HG03039 (cell line): Measurements from ENCODE around the gene SCGN.

ENCODE experiments used
- ATAC-seq: cut with Tn5 transposase; IDR thresholded peaks from one replicate; pipeline ENCODE4 v1.9.1; 2021; ENCODE audit warnings: mild to moderate bottlenecking, moderate library complexity; ENCODE audit not compliant: unreplicated experiment

The SCGN gene

DNA sequence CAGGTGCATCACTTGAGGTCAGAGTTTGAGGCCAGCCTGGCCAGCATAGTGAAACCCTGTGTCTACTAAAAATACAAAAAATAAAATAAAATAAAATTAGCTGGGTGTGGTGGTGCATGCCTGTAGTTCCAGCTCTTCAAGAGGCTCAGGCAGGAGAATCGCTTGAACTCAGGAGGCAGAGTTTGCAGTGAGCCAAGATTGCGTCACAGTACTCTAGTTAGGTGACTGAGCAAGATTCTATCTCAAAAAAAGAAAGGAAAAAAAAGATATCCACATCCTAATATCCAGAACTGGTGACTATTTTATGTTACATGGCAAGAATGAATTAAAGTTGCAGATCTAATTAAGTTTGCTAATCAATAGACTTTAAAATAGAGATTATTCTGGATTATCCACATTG, 32.5 kb downstream of the SCGN start:
- no peak for ATAC-seq

DNA sequence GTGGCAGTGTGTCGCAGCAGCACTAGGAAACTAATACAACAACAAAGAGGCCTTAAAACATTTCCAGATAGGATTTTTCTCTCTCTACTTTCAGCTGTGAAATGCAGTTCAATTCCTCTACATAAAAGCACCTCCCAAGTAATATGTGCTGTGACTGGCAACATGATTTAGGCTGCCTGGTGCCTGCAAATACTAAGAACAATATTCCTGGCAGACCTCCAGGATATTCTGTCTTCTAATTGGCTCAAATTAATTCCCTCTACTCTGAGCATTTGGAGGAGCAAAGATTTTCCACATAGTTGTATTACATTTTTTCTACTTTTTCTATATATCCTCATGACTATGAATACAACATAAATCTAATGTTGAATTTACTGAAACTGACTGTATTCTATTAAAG, 33.2 kb downstream of the SCGN start:
- ATAC-seq: no peak

DNA sequence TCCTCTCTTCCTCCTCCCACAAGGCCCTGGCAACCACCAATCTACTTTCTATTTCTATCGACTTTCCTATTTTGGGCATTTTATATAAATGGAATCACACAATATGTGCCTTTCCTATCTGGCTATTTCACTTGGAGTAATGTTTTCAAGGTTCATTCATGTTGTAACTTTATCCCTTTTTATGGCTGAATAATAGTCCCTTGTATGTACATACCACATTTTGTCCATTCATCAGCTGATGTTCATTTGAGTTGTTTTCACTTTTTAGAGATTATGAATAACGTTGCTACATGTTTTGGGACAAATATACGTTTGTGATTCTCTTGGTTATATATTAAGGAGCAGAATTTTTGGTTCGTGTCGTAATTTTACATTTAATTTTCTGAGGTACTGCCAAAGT, 33.9 kb downstream of the SCGN start:
- no peak for ATAC-seq

DNA sequence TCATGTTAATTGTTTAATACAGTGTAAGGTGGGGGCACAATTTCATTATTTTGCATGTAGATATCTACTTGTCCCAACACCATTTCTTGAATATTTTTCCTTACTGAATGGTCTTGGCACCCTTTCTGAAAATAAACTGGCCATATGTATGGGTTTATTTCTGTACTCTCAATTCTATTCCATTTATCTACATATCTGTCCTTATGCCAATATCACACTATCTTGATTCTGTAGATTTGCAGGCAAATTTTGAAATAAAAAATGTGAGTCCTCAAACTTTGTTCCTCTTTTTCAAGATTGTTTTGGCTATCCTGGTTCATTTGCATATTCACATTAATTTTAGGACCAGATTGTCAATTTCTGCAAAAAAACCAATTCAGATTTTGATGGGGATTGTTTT, 34.8 kb downstream of the SCGN start:
- no peak for ATAC-seq

DNA sequence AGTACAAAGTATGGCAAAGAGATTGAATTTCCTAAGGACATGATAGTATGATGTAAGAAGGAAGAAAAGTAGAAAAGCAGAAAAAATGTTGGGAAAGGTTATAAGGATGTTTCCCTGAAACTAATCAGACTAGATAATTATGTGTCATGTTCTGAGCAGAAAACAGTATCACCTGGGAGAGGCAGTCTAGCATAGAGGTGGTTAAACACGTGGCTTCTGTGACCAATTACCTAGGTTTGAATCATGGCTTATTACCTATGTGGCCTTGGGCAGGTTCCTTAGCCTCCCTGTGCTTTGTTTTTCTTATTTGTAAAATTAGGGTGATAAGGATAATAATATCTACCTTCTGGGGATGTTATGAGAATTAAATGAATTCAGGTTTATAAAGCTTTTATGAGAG, 38.0 kb downstream of the SCGN start:
- ATAC-seq: no peak

DNA sequence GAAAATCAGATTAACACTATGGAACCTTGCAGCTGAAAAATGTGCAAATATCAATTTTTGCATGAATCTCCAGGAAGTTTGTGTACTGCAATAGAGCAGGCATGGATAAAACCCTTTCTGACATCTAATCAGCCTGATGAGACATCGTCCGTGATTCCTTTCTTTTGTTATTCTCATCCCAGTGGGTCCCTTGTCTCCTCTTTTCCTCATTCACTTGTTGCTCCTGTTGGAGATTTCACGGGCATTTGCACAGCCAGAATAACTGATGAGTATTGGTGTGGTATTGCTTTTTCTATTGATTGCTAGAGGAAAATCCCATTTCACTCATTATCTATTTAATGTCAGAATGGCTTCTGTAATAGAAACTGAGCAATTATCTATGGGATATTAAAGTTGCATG, 39.9 kb downstream of the SCGN start:
- ATAC-seq: no peak

DNA sequence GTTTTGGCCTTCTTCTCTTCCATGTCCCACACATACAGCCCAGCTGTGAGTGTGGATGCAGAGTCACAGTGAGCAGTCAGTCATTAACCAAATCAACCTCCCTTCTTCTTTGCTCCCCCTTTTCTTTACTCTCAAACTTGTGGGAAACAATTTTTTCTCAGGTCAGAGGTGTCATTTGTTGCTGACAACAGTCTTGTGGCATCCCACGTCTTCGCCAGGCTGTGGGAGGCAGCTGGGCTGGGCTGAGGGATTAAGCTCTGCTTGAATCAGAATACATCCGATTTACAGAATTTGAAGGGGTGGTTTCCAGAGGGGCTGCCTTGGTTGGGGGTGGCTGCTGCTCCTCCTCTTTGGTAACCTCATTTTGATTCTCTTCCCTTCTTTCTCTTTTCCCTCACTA, 40.5 kb downstream of the SCGN start:
- ATAC-seq: no peak

DNA sequence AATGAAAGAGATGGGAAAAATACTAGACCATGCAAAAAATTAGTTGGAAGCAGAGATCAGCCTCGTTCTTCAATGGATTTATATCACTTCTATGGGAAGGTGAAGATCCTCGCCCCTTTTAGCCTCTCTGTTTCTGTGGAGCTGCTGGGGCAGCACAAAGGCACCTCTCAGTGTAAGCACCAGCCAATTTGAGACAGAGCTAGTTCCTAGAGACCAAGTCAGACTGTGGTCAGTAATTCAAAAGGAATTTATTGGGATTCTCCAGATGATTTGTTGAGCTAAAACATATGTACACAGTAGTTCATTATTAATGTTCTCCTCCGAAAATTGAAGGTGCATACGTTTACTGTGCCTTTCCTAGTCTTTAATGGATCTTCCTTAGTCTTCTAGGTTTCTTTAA, 42.4 kb downstream of the SCGN start:
- ATAC-seq: no peak

DNA sequence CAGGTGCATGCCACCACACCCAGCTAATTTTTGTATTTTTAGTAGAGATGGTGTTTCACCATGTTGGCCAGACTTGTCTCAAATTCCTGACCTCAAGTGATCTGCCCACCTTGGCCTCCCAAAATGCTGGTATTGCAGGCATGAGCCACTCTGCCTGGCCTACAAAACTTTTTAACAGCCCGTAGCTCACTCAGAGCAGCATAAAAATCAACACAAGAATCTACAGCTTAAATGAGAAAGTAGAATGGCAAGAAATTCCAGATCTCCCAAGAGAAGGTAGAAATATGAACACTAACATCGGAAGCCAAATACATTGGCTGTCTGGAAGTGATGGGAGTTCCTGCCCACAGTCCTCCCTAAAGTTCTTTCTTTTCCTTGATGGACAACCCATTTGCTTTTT, 43.7 kb downstream of the SCGN start:
- ATAC-seq: no peak

DNA sequence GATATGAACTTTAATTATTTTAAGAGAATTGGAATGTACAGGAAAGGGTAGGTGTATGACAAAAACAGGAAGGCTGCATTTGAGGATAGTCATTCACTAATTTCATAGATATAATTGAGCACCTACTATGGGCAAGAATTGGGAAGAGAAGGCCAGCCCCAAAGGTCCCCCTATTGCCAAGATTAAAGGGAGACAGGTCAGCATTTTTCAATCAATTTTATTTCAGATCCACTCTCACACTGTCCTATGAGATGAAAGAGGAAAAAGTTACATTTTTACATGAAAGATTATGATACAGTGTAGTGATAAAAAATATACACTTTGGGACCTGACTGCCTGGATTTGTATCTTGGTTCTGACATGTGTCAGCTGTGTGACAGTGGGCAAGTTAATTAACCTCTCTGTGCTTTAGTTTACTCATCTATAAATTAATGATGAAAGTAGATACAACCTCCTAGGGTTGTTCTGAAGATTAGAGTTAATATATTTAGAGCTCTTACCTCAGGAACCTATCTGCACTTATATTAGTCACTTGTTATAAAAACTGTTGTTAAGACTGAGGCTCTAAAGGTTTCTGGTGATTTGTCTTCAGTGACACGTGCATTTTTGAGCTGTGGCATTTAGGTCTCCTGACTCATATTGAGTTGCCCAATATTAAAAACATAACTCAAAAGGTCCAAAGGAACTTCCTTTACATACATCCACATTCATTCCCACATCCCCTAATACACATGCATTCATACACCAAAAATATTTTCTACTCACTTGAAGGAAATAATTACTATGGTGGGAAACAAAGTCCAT, 45.7 kb downstream of the SCGN start:
- no peak for ATAC-seq

DNA sequence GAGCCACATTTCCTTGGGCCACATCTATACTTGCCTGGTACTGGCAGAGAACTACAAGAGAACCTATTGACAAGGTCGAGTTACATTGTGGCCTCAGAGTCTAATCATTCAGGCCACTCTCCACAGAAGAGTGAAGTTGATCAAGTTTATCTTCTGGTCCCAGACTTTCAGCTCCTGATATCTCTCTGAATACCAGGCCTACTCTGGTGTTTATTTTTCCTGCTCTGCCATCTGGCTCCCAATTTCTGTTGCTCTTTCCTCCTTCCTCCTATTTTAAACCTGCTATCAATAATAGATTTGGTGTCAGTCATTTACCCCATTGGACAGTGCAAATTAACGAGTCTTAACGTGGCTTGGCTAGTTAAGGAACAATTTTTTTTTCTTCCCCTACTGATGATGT, 46.6 kb downstream of the SCGN start:
- ATAC-seq: no peak

DNA sequence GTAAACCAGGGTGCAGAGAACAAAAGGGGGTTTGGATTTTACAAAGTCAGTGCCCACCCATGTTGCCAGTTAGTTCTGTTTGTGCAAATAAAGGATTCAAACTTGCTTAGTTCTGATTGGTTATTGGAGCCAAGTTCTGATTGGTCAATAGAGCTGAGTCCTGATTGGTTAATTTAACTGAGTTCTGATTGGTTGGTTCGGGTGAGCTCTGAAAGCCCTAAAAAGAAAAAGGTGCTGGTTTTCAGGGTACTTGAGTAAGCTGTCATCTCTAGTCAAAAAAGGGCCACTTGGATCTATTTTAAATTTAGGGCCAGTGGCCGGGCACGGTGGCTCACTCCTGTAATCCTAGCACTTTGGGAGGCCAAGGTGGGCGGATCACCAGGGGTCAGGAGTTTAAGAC, 47.6 kb downstream of the SCGN start:
- ATAC-seq: no peak

DNA sequence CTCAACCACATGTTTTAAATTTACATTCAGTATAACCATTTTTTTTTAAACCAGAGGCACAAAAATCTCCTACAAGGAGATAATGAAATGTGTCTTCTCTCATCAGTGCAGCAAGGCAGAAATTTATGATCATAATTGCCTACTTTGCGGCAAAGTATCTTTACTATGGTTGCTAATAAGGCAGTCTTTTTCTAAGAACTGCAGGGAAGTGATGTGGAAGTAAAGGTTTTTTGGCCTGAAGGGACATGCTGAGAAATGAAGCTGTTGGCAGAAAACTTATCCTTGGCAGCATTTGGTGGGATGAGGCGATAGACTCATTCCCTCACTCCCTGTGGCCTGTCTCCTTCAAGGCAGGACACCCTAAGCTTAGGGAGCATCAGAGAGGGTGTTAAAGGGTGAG, 48.7 kb downstream of the SCGN start:
- no peak for ATAC-seq

DNA sequence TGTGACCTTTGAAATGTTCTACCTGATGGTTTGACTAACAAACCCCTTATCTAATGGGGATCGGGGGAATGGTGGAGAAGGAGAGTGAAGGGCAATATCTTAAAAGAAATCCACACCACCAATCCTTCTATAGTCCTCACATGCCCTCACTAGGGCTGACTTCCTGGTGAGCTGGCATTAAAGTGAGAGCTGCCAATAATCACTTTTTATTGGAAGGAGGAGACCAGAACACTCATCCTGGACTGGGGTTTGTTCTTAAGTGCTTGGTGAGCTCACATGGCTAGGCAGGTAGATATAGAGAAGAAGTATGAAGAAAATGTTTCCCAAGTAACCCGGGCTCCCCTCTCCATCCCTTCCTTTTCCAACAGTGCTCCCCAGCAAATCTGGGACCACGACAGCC, 49.8 kb downstream of the SCGN start:
- no peak for ATAC-seq

DNA sequence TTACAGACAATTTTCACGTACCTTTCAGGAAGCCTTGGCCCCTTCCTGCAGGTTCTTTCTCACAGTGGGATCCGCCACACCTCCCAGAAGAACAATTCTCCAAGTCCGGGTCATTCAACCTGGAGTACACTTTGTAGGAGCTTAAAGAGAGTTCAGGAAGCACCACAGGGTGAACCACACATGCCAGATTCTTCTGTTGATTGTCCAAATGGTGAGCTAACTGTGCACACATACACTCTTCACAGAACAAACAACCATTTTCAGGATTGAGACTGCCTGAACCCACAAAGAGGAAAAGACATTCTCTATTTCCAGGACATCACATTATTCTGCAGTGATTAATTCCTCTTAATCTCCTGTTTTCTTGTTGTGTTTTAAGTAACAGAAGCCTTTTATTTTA, 51.0 kb downstream of the SCGN start:
- ATAC-seq: no peak

DNA sequence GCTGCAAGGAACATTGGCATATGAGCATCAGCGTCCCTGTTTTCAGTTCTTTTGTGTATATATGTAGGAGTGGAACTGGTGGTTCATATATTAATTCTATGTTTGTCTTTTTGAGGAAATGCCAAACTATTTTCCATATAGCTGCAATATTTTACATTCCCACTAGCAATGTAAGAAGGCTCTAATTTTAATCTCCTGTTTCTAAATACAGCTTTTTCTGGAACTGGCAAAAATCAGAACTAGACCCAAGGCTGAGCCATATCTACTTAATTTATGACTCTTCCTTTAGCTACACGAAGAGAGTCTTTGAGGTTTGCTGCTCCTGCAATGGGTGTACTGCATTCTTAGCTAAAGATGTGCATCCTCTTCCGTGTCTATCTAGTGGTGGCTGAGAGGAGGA, 52.0 kb downstream of the SCGN start:
- no peak for ATAC-seq

DNA sequence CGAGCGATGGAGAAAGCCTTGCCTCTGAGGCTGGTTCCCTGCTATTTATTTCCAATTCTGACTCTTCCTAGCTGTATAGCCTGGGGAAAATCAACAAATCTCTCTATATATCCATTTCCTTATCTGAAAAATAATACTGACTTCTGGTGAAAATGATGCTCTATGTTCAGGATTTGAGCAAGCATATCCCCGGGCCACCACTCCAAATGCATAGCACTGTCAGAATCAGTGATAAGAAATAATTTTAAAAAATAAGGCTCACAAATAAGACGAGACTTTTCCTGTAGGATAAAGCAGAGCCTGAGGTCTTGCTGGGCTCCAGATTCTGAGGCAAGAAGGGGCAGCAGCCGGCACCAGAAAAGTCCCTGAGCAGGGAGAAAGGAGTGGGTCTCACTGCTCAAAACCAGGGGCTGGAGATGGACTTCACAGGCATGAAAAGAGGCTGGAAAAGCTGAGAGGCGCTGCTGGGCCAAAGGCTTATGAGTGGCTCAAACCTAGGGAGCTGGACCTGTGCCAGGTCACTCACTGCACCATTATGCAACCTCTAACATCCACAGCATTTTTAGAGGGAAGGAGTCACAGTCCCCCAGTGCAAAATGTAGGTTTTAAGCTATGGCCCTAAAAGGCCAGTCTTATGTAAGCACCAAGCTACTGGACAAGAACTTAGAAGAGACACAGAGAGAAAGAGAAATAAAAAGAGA, 54.4 kb downstream of the SCGN start:
- ATAC-seq: no peak

DNA sequence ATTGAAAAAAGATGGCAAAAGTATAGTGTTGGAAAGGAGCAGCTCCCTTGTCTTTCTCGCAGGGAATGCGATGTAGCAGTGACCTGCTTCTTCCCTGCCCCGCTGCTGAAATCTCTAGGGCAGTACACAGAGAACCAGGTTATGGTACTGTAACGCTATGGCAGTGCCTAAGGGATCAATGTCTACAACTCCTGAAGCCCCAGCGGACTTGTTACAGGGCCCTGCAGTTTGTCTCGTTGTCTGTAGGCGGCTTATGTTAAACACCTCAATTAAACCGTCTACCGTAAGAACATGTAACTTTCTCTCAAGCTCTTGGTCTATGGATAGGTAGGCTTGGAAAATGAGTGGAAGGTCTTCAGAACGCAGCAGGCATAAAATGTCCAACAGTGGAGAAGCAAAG, 57.7 kb downstream of the SCGN start:
- no peak for ATAC-seq

DNA sequence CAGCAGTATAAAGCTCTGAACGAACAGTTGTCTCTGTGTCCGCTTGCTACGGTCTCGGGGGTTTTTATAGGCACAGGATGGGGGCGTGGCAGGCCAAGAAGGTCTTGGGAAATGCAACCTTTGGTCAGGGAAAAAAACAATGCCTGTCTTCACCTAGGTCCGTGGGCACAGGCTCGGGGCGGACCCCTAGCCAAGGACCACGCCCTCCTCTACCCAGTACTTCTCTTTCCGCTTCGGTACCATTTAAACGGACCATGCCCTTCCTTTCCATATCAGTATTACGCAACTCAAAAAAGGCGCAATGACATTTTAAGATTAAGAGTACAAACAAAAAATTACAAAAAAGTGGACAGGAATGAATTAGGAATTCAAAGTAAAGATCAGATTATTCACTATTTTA, 58.3 kb downstream of the SCGN start:
- ATAC-seq: no peak

DNA sequence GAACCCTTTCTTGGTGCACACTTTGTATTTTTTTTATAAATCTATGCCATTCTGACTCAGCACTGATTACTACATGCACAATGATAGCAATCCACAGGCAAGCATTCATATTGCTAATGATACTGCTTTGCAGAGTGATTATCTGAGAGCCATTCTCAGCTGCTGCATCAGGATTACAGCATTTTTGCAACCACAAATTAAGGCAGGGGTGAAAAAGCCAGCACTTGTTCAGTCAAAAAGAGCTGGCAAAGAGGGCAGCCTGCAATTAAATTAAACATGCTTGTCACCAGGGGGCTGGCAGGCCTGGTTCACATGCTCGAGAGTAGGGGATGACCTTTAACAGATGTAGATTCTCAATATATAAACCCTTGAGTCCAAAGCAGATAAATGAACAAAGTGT, 61.8 kb downstream of the SCGN start:
- no peak for ATAC-seq

DNA sequence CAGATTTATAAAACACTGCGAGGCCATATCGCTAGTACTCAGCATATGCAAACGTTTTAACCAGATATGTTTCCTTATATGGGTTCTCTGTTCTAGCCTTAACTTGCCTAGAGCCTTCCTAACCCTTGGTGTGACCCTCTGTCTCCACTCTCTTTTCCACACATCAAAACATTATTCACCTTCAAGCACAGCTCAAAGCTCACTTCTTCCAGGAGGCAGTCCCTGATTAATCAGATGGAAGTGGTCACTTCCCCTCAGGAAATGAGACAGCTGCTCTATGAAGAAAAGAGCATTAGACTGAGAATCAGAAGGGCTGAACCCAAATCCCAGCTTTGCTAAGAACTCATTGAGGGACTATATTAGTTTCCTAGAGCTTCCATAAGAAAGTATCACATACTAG, 62.8 kb downstream of the SCGN start:
- ATAC-seq: no peak

DNA sequence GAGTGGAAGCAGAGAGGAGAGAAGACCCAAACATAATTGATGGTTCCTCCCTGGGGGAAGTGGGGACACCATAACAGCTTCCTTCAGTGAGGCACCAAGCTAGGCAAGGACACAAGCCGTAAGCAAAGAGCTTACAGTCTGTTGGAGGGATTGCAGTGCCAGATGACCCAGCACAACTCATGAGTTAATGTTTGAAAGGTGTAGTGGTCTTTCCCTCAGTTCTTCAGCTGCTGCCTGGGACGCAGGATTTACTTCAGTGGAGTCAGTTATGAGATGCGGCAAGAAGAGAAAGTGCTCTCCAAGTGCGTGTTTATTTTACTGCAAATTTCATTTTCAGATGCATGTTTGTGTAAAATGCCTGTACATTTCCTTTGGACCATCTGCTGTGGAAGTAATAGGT, 63.8 kb downstream of the SCGN start:
- ATAC-seq: no peak
